HG03103 (cell line): ENCODE results near the gene FAM9C.

ENCODE experiments used
- ATAC-seq: cut with Tn5 transposase; IDR thresholded peaks from one replicate; pipeline ENCODE4 v1.9.1; 2021; ENCODE audit warnings: low read depth; ENCODE audit not compliant: unreplicated experiment

FAM9C gene

GRCh38 chrX:12986886-12987285, 57.5 kb downstream of the FAM9C start:
- ATAC-seq, result no peak

DNA sequence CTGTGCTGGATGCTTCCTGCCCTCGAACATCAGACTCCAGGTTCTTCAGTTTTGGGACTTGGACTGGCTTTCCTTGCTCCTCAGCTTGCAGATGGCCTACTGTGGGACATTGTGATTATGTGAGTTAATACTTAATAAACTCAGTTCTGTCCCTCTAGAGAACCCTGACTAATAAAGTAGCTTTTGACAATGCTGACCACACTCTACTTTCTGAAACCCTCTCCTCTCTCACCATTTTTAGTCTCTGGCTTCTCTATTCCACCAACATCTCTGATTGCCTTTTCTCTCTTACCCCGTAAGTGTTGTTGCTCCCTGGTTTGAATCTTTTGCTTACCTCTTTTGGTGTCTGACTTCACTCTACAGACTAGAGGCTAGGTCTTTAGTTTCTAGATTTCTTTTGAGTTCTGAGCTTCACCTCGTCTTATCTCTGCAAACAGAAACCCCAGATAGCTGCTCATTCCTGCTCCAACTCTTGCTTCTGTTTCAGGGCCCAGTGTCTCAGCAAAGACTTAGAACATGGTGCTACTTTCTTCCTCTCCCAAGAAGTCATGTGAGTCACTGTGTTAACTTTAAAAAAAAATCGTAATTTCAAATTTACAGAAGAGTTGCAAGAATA, 58.1 kb downstream of the FAM9C start:
- no peak for ATAC-seq
